Endothelial cell of umbilical vein (primary cell): ENCODE results near the gene SF3B4.

ENCODE experiments used
- EZH2 ChIP-seq: IDR thresholded peaks from 2 replicates; pipeline ENCODE4 v1.6.1; 2012; ENCODE audit warnings: borderline replicate concordance, low read depth, mild to moderate bottlenecking, moderate library complexity, low read length, inconsistent platforms; ENCODE audit not compliant: severe bottlenecking
- POLR2A ChIP-seq: IDR thresholded peaks from 2 replicates; pipeline ENCODE4 v1.6.1; 2012; ENCODE audit warnings: low read depth, mild to moderate bottlenecking, control low read depth, low read length
- POLR2AphosphoS5 ChIP-seq: IDR thresholded peaks from 2 replicates; pipeline ENCODE4 v1.6.1; 2012; ENCODE audit warnings: low read depth, mild to moderate bottlenecking, control low read depth, low read length, moderate library complexity; ENCODE audit not compliant: insufficient read depth
- TF ChIP-seq, protein P1 (sequence below), 2 donors: IDR thresholded peaks; 1 replicate in 1 of 2; 2 replicates in 1 of 2; pipeline ENCODE4 v1.5.1; 2011; ENCODE audit warnings: low read length in 2 of 2, mild to moderate bottlenecking in 2 of 2, moderate library complexity in 2 of 2, control low read depth in 1 of 2, inconsistent platforms in 1 of 2, low read depth in 1 of 2; ENCODE audit not compliant: insufficient read depth in 1 of 2; ENCODE audit errors: extremely low read depth in 1 of 2
- TF ChIP-seq, protein P2 (sequence below): IDR thresholded peaks from 2 replicates; pipeline ENCODE4 v1.6.1; 2011; ENCODE audit not compliant: insufficient read depth, insufficient read length

DNA sequence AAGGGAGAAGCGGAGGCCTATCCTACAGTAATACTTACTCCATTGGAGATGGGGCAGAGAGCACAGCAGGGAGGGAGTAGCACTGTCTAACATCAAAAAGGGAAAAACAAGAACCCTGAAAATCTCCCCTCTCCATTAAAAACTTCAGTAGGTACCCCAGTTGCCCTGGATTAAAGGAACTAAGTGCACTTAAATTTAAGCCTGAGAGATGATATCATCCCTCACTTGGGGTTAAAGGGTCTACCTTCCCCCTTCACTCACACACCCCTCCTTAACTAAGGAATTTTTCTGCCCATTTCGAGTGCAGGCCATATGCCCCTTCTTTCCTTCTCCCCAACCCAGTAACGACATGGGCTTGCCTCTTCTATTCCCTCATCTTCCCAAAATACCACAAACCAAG, 12.8 kb upstream of the SF3B4 start:
- no peak for TF ChIP-seq EZH2
- TF ChIP-seq, protein P1, sequence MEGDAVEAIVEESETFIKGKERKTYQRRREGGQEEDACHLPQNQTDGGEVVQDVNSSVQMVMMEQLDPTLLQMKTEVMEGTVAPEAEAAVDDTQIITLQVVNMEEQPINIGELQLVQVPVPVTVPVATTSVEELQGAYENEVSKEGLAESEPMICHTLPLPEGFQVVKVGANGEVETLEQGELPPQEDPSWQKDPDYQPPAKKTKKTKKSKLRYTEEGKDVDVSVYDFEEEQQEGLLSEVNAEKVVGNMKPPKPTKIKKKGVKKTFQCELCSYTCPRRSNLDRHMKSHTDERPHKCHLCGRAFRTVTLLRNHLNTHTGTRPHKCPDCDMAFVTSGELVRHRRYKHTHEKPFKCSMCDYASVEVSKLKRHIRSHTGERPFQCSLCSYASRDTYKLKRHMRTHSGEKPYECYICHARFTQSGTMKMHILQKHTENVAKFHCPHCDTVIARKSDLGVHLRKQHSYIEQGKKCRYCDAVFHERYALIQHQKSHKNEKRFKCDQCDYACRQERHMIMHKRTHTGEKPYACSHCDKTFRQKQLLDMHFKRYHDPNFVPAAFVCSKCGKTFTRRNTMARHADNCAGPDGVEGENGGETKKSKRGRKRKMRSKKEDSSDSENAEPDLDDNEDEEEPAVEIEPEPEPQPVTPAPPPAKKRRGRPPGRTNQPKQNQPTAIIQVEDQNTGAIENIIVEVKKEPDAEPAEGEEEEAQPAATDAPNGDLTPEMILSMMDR (IDR thresholded peaks at IDR 0.05; ENCODE audit: extremely low read depth in 1 of 2, insufficient read depth in 1 of 2, low read depth in 1 of 2, low read length in 2 of 2), result no peak
- TF ChIP-seq POLR2A, result no peak
- TF ChIP-seq, protein P2, sequence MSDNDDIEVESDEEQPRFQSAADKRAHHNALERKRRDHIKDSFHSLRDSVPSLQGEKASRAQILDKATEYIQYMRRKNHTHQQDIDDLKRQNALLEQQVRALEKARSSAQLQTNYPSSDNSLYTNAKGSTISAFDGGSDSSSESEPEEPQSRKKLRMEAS, result no peak
- TF ChIP-seq POLR2AphosphoS5, result no peak
